Osteocyte (in vitro differentiated cells): ENCODE measurements around the gene COL23A1. TPM values are rescaled to one million over a fixed set of nuclear protein-coding genes. Genes with fewer than 3 reads are reported as not detected.
A peak's percentile ranks its signal among the peaks of the same experiment; 100 is the strongest.

ENCODE experiments used
- DNase-seq: peaks from one replicate; pipeline ENCODE4 v3.0.0; 2021; ENCODE audit warnings: mixed read lengths; ENCODE audit not compliant: unreplicated experiment; ENCODE audit errors: extremely low spot score
- H3K27ac Mint-ChIP-seq: one replicate; pipeline ENCODE4 v1.8.0; 2021; ENCODE audit warnings: mild to moderate bottlenecking, mixed read lengths; ENCODE audit not compliant: unreplicated experiment
- H3K27me3 Mint-ChIP-seq: one replicate; pipeline ENCODE4 v1.8.0; 2021; ENCODE audit warnings: mixed read lengths; ENCODE audit not compliant: unreplicated experiment
- H3K36me3 Mint-ChIP-seq: one replicate; pipeline ENCODE4 v1.8.0; 2021; ENCODE audit warnings: mixed read lengths; ENCODE audit not compliant: unreplicated experiment
- H3K4me1 Mint-ChIP-seq: one replicate; pipeline ENCODE4 v1.8.0; 2021; ENCODE audit warnings: mixed read lengths; ENCODE audit not compliant: unreplicated experiment
- H3K4me3 Mint-ChIP-seq: one replicate; pipeline ENCODE4 v1.8.0; 2021; ENCODE audit warnings: mild to moderate bottlenecking, moderate library complexity, mixed read lengths; ENCODE audit not compliant: unreplicated experiment
- H3K9me3 Mint-ChIP-seq: one replicate; pipeline ENCODE4 v1.8.0; 2021; ENCODE audit warnings: mixed read lengths; ENCODE audit not compliant: unreplicated experiment
- CTCF ChIP-seq: fragments of 200-600 bp; sonication (generic); IDR thresholded peaks from 2 replicates; pipeline ENCODE4 v1.5.0; 2021; ENCODE audit warnings: antibody characterized with exemption, mild to moderate bottlenecking, moderate library complexity
- total RNA-seq: library from RNA; stranded (reverse); gene quantifications from 2 replicates; pipeline ENCODE4 v1.2.1, GENCODE V29; 2021

The COL23A1 gene
- total RNA-seq, 1 donor from 2014 or later, result not detected

DNA sequence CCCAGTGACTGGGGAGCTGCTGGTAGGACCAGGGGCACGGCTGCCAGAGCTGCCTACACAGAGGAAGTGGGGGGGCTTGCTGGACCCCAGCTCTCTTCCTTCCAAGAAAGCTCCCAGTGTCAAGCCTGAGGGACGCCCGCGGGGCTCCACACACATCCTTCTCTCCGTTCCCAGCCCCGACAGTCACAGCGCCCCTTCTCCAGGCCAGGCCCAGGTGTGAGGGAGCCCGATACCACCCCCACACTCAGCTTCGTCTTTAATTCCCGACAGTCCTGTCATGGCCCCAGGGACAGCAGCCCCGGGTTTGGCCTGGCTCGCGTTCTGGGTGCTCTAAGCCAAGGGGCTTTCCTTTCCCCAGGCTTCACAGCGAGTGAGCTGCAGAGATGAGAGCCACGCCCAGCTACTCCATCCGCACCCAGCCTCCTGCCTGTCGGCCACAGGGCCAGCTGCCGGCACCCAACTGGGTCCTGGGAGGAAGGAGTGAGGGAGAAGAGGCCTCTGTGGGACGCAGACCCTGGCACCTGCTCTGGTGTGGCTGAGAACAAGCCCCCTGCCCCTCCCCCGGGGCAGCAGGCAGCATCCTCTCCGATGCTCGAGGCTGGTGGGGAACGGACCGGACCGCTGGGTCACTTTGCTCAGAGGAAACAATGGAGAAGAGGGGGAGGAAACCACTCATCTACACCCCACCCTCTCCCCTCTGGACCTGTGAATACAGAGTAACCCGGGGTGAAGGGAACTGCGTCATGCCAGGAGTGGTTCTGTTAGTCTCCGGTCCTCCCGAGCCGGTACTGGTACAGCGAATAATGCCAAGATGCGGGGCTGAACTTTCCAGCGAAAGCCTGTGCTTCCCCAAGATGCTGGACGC is 303.7 kb downstream of the COL23A1 start:
- Mint-ChIP-seq H3K4me1 (no peaks in the 10 kb centered on the region), H3K4me3 (no peak overlapping the region), H3K27ac (no peak overlapping the region), H3K9me3 (peaks cover 11% of the 10 kb centered on the region), H3K36me3 (no peaks in the 10 kb centered on the region), H3K27me3 (peaks cover 10% of the 10 kb centered on the region)
- TF ChIP-seq CTCF, result no peak
- DNase-seq, result no peak

- Mint-ChIP-seq H3K36me3 (no peaks in the 10 kb centered on the region), H3K27ac (no peak overlapping the region), H3K4me1 (no peaks in the 10 kb centered on the region), H3K27me3 (peaks cover 10% of the 10 kb centered on the region), H3K9me3 (peaks cover 11% of the 10 kb centered on the region), H3K4me3 (no peak overlapping the region)
- no peak for TF ChIP-seq CTCF
- no peak for DNase-seq
Observed at GRCh38 chr5:178285399-178286225, 304.6 kb downstream of the COL23A1 start.

DNA sequence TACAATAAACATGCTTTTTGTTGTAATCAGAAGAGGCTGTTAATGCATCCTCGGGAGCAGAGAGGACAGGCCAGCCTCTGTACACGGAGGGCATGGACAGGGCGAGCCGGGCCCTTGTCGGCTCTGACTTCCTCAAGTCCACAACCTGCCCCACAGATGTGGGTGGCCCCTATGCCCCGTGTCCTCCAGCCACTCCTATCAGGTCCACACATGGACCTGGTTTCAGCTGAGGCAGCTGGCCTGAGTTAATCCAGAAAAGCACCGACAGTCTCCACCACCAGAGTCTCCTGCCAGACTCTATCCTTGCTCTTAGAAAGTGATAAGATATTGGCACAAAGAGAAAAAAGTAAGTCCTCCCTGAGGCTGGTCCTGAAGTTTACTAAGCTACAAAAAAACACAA is 305.2 kb downstream of the COL23A1 start:
- Mint-ChIP-seq H3K36me3 (no peaks in the 10 kb centered on the region), H3K9me3 (peaks cover 11% of the 10 kb centered on the region), H3K4me3 (no peak overlapping the region), H3K27me3 (peaks cover 10% of the 10 kb centered on the region), H3K4me1 (peaks cover 1% of the 10 kb centered on the region), H3K27ac (no peak overlapping the region)
- no peak for DNase-seq
- TF ChIP-seq CTCF, result no peak

GRCh38 chr5:178284093-178284675 is 306.0 kb downstream of the COL23A1 start:
- Mint-ChIP-seq H3K27ac (no peak overlapping the region), H3K9me3 (peaks cover 11% of the 10 kb centered on the region), H3K4me3 (no peak overlapping the region), H3K36me3 (no peaks in the 10 kb centered on the region), H3K4me1 (peaks cover 5% of the 10 kb centered on the region), H3K27me3 (peaks cover 13% of the 10 kb centered on the region)
- DNase-seq, result no peak
- peak; percentile 44 for TF ChIP-seq CTCF
